Memory B cell (primary cell): ENCODE results near the gene FGL2.
"Not testable (repeated sequence)": the region's sequence is repeated elsewhere in the genome, so short reads cannot be mapped to it uniquely, and the experiment has no call there.

Source experiments
- ATAC-seq: fragments of 150-1000 bp; cut with Tn5 transposase; 2 replicates; pipeline ENCODE4 v1.10.0; 2021; ENCODE audit warnings: low read depth, mild to moderate bottlenecking, moderate library complexity
- DNase-seq, 2 donors: peaks; one replicate each; pipeline ENCODE4 v3.0.0; 2022; ENCODE audit warnings: low spot score in 2 of 2
- H3K27ac Mint-ChIP-seq: one replicate; pipeline ENCODE4 v1.8.0; 2022; ENCODE audit warnings: mild to moderate bottlenecking, moderate library complexity, mixed read lengths
- H3K27me3 Mint-ChIP-seq: one replicate; pipeline ENCODE4 v1.8.0; 2022; ENCODE audit warnings: mixed read lengths
- H3K36me3 Mint-ChIP-seq: one replicate; pipeline ENCODE4 v1.8.0; 2022; ENCODE audit warnings: mild to moderate bottlenecking, mixed read lengths
- H3K4me1 Mint-ChIP-seq: one replicate; pipeline ENCODE4 v1.8.0; 2022; ENCODE audit warnings: mixed read lengths
- H3K4me3 Mint-ChIP-seq: one replicate; pipeline ENCODE4 v1.8.0; 2022; ENCODE audit warnings: mild to moderate bottlenecking, moderate library complexity, mixed read lengths
- H3K9me3 Mint-ChIP-seq: one replicate; pipeline ENCODE4 v1.8.0; 2022; ENCODE audit warnings: mixed read lengths

FGL2 gene

GRCh38 chr7:77199013-77199966, at the start of gene FGL2:
FGL2 (minus strand) TSS chr7:77199819; CDS start chr7:77199793, 26 bp downstream.
- H3K4me3 Mint-ChIP-seq: peak within 1 kb of the TSS; percentile 90
- ATAC-seq (peak; percentile 37), DNase-seq (no peak)

GRCh38 chr7:77248154-77248553, 48.5 kb upstream of the FGL2 start:
- Mint-ChIP-seq H3K27ac (no peak overlapping the region), H3K4me1 (no peaks in the 10 kb centered on the region), H3K27me3 (no peaks in the 10 kb centered on the region), H3K4me3 (no peak overlapping the region), H3K36me3 (no peaks in the 10 kb centered on the region), H3K9me3 (no peaks in the 10 kb centered on the region)
- ATAC-seq (no peak), DNase-seq (no peak)

More at GRCh38 chr7:77199013-77199966, at the start of gene FGL2:
- Mint-ChIP-seq H3K27me3 (no peaks in the 10 kb centered on the region), H3K4me1 (peaks cover 36% of the 10 kb centered on the region), H3K27ac (peak within 1 kb of the TSS; percentile 92), H3K9me3 (no peaks in the 10 kb centered on the region), H3K36me3 (peaks cover 4% of the 10 kb centered on the region)

- H3K4me3 Mint-ChIP-seq: no peak overlapping the region
- no peaks in the 10 kb centered on the region for H3K27me3 Mint-ChIP-seq
- DNase-seq (peak; percentile 85), ATAC-seq (peak; percentile 100)
- H3K9me3 Mint-ChIP-seq: no peaks in the 10 kb centered on the region
- no peak overlapping the region for H3K27ac Mint-ChIP-seq
- H3K4me1 Mint-ChIP-seq: no peaks in the 10 kb centered on the region
- H3K36me3 Mint-ChIP-seq: no peaks in the 10 kb centered on the region
Observed at GRCh38 chr7:77247206-77247850, 47.7 kb upstream of the FGL2 start.

- DNase-seq (no peak), ATAC-seq (no peak)
- H3K36me3 Mint-ChIP-seq: peaks cover 4% of the 10 kb centered on the region
- H3K27me3 Mint-ChIP-seq: no peaks in the 10 kb centered on the region
- no peak overlapping the region for H3K4me3 Mint-ChIP-seq
- no peaks in the 10 kb centered on the region for H3K9me3 Mint-ChIP-seq
- no peak overlapping the region for H3K27ac Mint-ChIP-seq
- H3K4me1 Mint-ChIP-seq: no peaks in the 10 kb centered on the region
Observed at GRCh38 chr7:77246026-77246640, 46.5 kb upstream of the FGL2 start.

GRCh38 chr7:77245015-77245755, 45.6 kb upstream of the FGL2 start:
- Mint-ChIP-seq H3K4me3 (no peak overlapping the region), H3K4me1 (no peaks in the 10 kb centered on the region), H3K36me3 (peaks cover 4% of the 10 kb centered on the region), H3K9me3 (no peaks in the 10 kb centered on the region), H3K27me3 (no peaks in the 10 kb centered on the region), H3K27ac (no peak overlapping the region)
- DNase-seq (no peak), ATAC-seq (no peak)

- H3K27me3 Mint-ChIP-seq: no peaks in the 10 kb centered on the region
- peaks cover 4% of the 10 kb centered on the region for H3K36me3 Mint-ChIP-seq
- no peak for DNase-seq
- H3K27ac Mint-ChIP-seq: peak overlapping the region; percentile 33
- no peaks in the 10 kb centered on the region for H3K9me3 Mint-ChIP-seq
- ATAC-seq: no peak
- no peak overlapping the region for H3K4me3 Mint-ChIP-seq
- H3K4me1 Mint-ChIP-seq: peaks cover 3% of the 10 kb centered on the region
Observed at GRCh38 chr7:77244222-77244934, 44.8 kb upstream of the FGL2 start.

GRCh38 chr7:77242554-77242953, 42.9 kb upstream of the FGL2 start:
- H3K27ac Mint-ChIP-seq: no peak overlapping the region
- no peak for DNase-seq
- no peak for ATAC-seq
- no peaks in the 10 kb centered on the region for H3K27me3 Mint-ChIP-seq
- peaks cover 10% of the 10 kb centered on the region for H3K36me3 Mint-ChIP-seq
- H3K9me3 Mint-ChIP-seq: no peaks in the 10 kb centered on the region
- peaks cover 10% of the 10 kb centered on the region for H3K4me1 Mint-ChIP-seq
- H3K4me3 Mint-ChIP-seq: no peak overlapping the region

GRCh38 chr7:77242068-77242467, 42.4 kb upstream of the FGL2 start:
- no peaks in the 10 kb centered on the region for H3K9me3 Mint-ChIP-seq
- H3K4me1 Mint-ChIP-seq: peaks cover 10% of the 10 kb centered on the region
- peaks cover 10% of the 10 kb centered on the region for H3K36me3 Mint-ChIP-seq
- no peak overlapping the region for H3K27ac Mint-ChIP-seq
- no peak overlapping the region for H3K4me3 Mint-ChIP-seq
- ATAC-seq (no peak), DNase-seq (no peak)
- H3K27me3 Mint-ChIP-seq: no peaks in the 10 kb centered on the region

GRCh38 chr7:77239471-77239870, 39.9 kb upstream of the FGL2 start:
- DNase-seq (no peak), ATAC-seq (no peak)
- H3K9me3 Mint-ChIP-seq: no peaks in the 10 kb centered on the region
- no peak overlapping the region for H3K27ac Mint-ChIP-seq
- peaks cover 10% of the 10 kb centered on the region for H3K4me1 Mint-ChIP-seq
- H3K4me3 Mint-ChIP-seq: peak overlapping the region; percentile 12
- peaks cover 17% of the 10 kb centered on the region for H3K36me3 Mint-ChIP-seq
- no peaks in the 10 kb centered on the region for H3K27me3 Mint-ChIP-seq

- Mint-ChIP-seq H3K4me3 (no peak overlapping the region), H3K27ac (no peak overlapping the region), H3K9me3 (no peaks in the 10 kb centered on the region), H3K27me3 (no peaks in the 10 kb centered on the region), H3K4me1 (peaks cover 10% of the 10 kb centered on the region), H3K36me3 (peaks cover 18% of the 10 kb centered on the region)
- DNase-seq (no peak), ATAC-seq (no peak)
Observed at GRCh38 chr7:77238703-77239136, 39.1 kb upstream of the FGL2 start.

GRCh38 chr7:77235276-77235675, 35.7 kb upstream of the FGL2 start:
- no peak for ATAC-seq
- H3K4me1 Mint-ChIP-seq: peaks cover 10% of the 10 kb centered on the region
- no peak overlapping the region for H3K4me3 Mint-ChIP-seq
- peaks cover 8% of the 10 kb centered on the region for H3K9me3 Mint-ChIP-seq
- H3K36me3 Mint-ChIP-seq: peaks cover 28% of the 10 kb centered on the region
- H3K27ac Mint-ChIP-seq: no peak overlapping the region
- no peaks in the 10 kb centered on the region for H3K27me3 Mint-ChIP-seq
- DNase-seq: no peak

- DNase-seq (no peak), ATAC-seq (no peak)
- H3K9me3 Mint-ChIP-seq: peaks cover 15% of the 10 kb centered on the region
- H3K27me3 Mint-ChIP-seq: no peaks in the 10 kb centered on the region
- H3K27ac Mint-ChIP-seq: no peak overlapping the region
- no peak overlapping the region for H3K4me3 Mint-ChIP-seq
- peaks cover 28% of the 10 kb centered on the region for H3K36me3 Mint-ChIP-seq
- H3K4me1 Mint-ChIP-seq: no peaks in the 10 kb centered on the region
Observed at GRCh38 chr7:77232467-77232866, 32.8 kb upstream of the FGL2 start.

- H3K27ac Mint-ChIP-seq, H3K4me3 Mint-ChIP-seq, H3K27me3 Mint-ChIP-seq, ATAC-seq, H3K4me1 Mint-ChIP-seq, DNase-seq: not testable (repeated sequence)
- H3K36me3 Mint-ChIP-seq: peaks cover 21% of the 10 kb centered on the region
- peaks cover 15% of the 10 kb centered on the region for H3K9me3 Mint-ChIP-seq
Observed at GRCh38 chr7:77228795-77229194, 29.2 kb upstream of the FGL2 start.
